ENCODE measurements around the gene GLYR1. TPM values are rescaled to one million over a fixed set of nuclear protein-coding genes. Genes with fewer than 3 reads are reported as not detected.
A peak's percentile ranks its signal among the peaks of the same experiment; 100 is the strongest.

GLYR1 gene
- polyA plus RNA-seq, 2 donors, result 34.3 to 35.6 TPM

GRCh38 chr16:4855804-4856203 lies 8.7 kb upstream of the GLYR1 start:
- Histone ChIP-seq H3K27ac (ENCODE audit: low read depth in 2 of 2, low read length in 1 of 2) (no peak overlapping the region), H3K27me3 (ENCODE audit: control insufficient read depth in 1 of 2, insufficient read depth in 2 of 2, low read length in 2 of 2) (no peaks in the 10 kb centered on the region), H3K4me1 (ENCODE audit: control insufficient read depth in 2 of 2, insufficient read depth in 2 of 2, low read length in 1 of 2) (no peaks in the 10 kb centered on the region), H3K4me3 (ENCODE audit: low read depth in 1 of 2, low read length in 2 of 2) (no peak overlapping the region), H3K36me3 (ENCODE audit: control insufficient read depth in 2 of 2, insufficient read depth in 2 of 2, low read length in 1 of 2) (peaks cover 20 to 25% of the 10 kb centered on the region in 2 donors), H3K9me3 (ENCODE audit: control insufficient read depth in 2 of 2, insufficient read depth in 1 of 2, low read depth in 1 of 2, low read length in 1 of 2) (no peaks in the 10 kb centered on the region)
- WGBS, 2 donors, result 86 to 91% methylated on average over 2 of the region's 2 CpGs

DNA sequence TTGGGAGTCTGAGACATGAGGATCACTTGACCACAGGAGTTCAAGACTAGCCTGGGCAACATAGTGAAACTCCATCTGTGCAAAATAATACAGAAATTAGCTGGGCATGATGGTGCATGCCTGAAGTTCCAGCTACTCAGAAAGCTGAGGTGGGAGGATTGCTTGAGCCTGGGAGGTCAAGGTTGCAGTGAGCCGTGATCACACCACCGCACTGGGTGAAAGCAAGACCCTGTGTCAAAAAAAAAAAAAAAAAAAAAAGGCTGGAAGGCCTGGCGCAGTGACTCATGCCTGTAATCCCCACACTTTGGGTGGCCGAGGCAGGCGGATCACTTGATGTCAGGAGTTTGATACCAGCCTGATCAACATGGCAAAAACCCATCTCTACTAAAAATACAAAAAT lies 8.3 kb upstream of the GLYR1 start:
- no peak overlapping the region for H3K4me3 ChIP-seq (ENCODE audit: low read depth in 1 of 2, low read length in 2 of 2)
- 85 to 88% methylated on average over 5 of the region's 5 CpGs for WGBS, 2 donors
- peaks cover 16 to 23% of the 10 kb centered on the region in 2 donors for H3K36me3 ChIP-seq (ENCODE audit: control insufficient read depth in 2 of 2, insufficient read depth in 2 of 2, low read length in 1 of 2)
- H3K27me3 ChIP-seq (ENCODE audit: control insufficient read depth in 1 of 2, insufficient read depth in 2 of 2, low read length in 2 of 2), result no peaks in the 10 kb centered on the region
- H3K27ac ChIP-seq (ENCODE audit: low read depth in 2 of 2, low read length in 1 of 2), result no peak overlapping the region
- no peaks in the 10 kb centered on the region for H3K4me1 ChIP-seq (ENCODE audit: control insufficient read depth in 2 of 2, insufficient read depth in 2 of 2, low read length in 1 of 2)
- H3K9me3 ChIP-seq (ENCODE audit: control insufficient read depth in 2 of 2, insufficient read depth in 1 of 2, low read depth in 1 of 2, low read length in 1 of 2), result no peaks in the 10 kb centered on the region

DNA sequence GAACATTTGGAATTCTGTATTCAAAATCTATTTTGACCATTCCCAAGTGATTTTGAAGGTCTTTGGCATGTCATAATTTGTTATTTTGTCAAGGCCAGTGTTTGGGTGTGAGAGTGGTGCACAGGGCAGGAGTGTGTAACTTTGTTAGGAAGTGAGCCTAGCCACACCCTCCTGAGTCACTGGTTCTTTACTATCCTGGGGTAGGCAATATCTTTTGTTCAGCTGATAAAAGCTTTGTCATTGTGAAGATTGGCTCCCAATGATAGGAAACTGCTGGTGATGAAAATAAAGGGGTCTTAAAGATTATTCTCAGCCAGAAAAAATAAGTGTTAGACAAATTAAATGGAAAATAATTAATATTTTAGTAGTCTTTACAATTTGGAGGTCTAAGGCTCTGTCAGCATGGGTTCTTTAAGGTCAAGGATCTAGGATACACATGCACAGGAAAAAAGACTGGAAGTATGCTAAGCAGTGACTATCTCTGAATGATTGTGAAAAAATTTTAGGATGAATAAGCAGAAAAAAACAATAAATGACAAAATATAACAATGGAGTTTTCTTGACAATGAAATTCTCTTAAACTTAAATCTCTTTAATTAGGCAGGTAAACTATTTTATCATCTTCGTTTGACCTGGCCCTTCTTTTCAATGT lies 5.3 kb upstream of the GLYR1 start:
- no peak overlapping the region for H3K4me3 ChIP-seq (ENCODE audit: low read depth in 1 of 2, low read length in 2 of 2)
- peak overlapping the region in 1 of 2 donors; percentile 6 for H3K27ac ChIP-seq (ENCODE audit: low read depth in 2 of 2, low read length in 1 of 2)
- H3K9me3 ChIP-seq (ENCODE audit: control insufficient read depth in 2 of 2, insufficient read depth in 1 of 2, low read depth in 1 of 2, low read length in 1 of 2), result no peaks in the 10 kb centered on the region
- H3K4me1 ChIP-seq (ENCODE audit: control insufficient read depth in 2 of 2, insufficient read depth in 2 of 2, low read length in 1 of 2), result peaks cover 0 to 4% of the 10 kb centered on the region in 2 donors
- WGBS, 2 donors, result 51 to 57% methylated on average over 1 of the region's 1 CpG
- no peaks in the 10 kb centered on the region for H3K27me3 ChIP-seq (ENCODE audit: control insufficient read depth in 1 of 2, insufficient read depth in 2 of 2, low read length in 2 of 2)
- peaks cover 4 to 6% of the 10 kb centered on the region in 2 donors for H3K36me3 ChIP-seq (ENCODE audit: control insufficient read depth in 2 of 2, insufficient read depth in 2 of 2, low read length in 1 of 2)

- peaks cover 4% of the 10 kb centered on the region in 2 donors for H3K36me3 ChIP-seq (ENCODE audit: control insufficient read depth in 2 of 2, insufficient read depth in 2 of 2, low read length in 1 of 2)
Observed at GRCh38 chr16:4850211-4850610, 3.1 kb upstream of the GLYR1 start.

DNA sequence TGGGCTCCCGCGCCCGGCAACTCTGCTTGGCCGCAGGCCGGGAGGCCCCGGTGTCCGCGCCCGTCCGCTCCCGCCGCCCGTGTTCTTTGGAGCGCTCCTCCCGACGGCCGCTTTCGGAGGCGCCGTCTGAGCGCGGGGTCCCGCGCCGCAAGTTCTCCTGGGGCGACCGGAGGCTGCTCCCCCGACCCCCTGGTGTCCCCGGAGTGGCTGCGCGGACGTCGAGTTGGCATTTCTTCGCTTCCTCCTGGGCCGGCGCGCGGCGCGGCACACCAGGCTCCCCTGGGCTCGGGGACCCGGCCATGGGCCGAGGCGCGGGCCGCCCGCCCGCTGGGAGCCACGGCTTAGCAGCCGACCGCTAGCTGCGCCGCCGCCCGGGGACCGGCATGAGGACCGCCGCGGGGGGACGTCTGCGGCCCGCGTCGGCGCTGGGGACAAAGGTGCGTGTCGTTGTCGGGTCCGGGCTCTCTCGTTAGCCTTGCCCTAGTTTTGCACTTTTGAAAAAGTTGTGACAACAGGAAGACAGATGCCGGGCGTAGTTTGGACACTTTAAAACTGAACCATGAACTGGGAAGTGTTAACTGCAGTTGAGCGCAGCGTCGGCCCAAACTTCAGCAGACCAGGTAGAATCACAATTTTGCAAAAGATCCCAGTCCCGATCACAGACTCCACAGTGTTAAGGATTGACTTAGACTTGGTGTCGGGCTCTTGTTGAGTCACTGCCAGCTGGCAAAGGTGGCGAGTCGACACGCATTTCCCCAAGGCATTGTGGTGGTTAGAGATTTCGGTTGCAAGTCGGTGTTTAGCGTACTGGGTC lies 893 bp upstream of the GLYR1 start:
- Histone ChIP-seq H3K4me3 (ENCODE audit: low read depth in 1 of 2, low read length in 2 of 2) (peak overlapping the region; percentile 74 to 86), H3K27ac (ENCODE audit: low read depth in 2 of 2, low read length in 1 of 2) (peak overlapping the region; percentile 93 to 95), H3K9me3 (ENCODE audit: control insufficient read depth in 2 of 2, insufficient read depth in 1 of 2, low read depth in 1 of 2, low read length in 1 of 2) (no peaks in the 10 kb centered on the region), H3K36me3 (ENCODE audit: control insufficient read depth in 2 of 2, insufficient read depth in 2 of 2, low read length in 1 of 2) (peaks cover 0 to 1% of the 10 kb centered on the region in 2 donors), H3K27me3 (ENCODE audit: control insufficient read depth in 1 of 2, insufficient read depth in 2 of 2, low read length in 2 of 2) (no peaks in the 10 kb centered on the region), H3K4me1 (ENCODE audit: control insufficient read depth in 2 of 2, insufficient read depth in 2 of 2, low read length in 1 of 2) (peaks cover 0 to 4% of the 10 kb centered on the region in 2 donors)
- 0 to 1% methylated on average over 82 to 83 of the region's 83 CpGs for WGBS, 2 donors

More at GRCh38 chr16:4850211-4850610, 3.1 kb upstream of the GLYR1 start:
- 60 to 62% methylated on average over 3 of the region's 3 CpGs for whole genome bisulfite sequencing, 2 donors
- Histone ChIP-seq H3K4me1 (ENCODE audit: control insufficient read depth in 2 of 2, insufficient read depth in 2 of 2, low read length in 1 of 2) (peaks cover 0 to 4% of the 10 kb centered on the region in 2 donors), H3K27ac (ENCODE audit: low read depth in 2 of 2, low read length in 1 of 2) (no peak overlapping the region), H3K27me3 (ENCODE audit: control insufficient read depth in 1 of 2, insufficient read depth in 2 of 2, low read length in 2 of 2) (no peaks in the 10 kb centered on the region), H3K9me3 (ENCODE audit: control insufficient read depth in 2 of 2, insufficient read depth in 1 of 2, low read depth in 1 of 2, low read length in 1 of 2) (no peaks in the 10 kb centered on the region), H3K4me3 (ENCODE audit: low read depth in 1 of 2, low read length in 2 of 2) (no peak overlapping the region)

GRCh38 chr16:4846503-4846900 lies 586 bp downstream of the GLYR1 start:
- Histone ChIP-seq H3K27ac (ENCODE audit: low read depth in 2 of 2, low read length in 1 of 2) (peak overlapping the region; percentile 95 to 98), H3K9me3 (ENCODE audit: control insufficient read depth in 2 of 2, insufficient read depth in 1 of 2, low read depth in 1 of 2, low read length in 1 of 2) (no peaks in the 10 kb centered on the region), H3K36me3 (ENCODE audit: control insufficient read depth in 2 of 2, insufficient read depth in 2 of 2, low read length in 1 of 2) (peaks cover 4 to 6% of the 10 kb centered on the region in 2 donors), H3K4me3 (ENCODE audit: low read depth in 1 of 2, low read length in 2 of 2) (peak overlapping the region; percentile 74 to 86), H3K4me1 (ENCODE audit: control insufficient read depth in 2 of 2, insufficient read depth in 2 of 2, low read length in 1 of 2) (peaks cover 0 to 4% of the 10 kb centered on the region in 2 donors), H3K27me3 (ENCODE audit: control insufficient read depth in 1 of 2, insufficient read depth in 2 of 2, low read length in 2 of 2) (no peaks in the 10 kb centered on the region)
- whole genome bisulfite sequencing, 2 donors, result 0 to 1% methylated on average over 27 of the region's 27 CpGs

- no peaks in the 10 kb centered on the region for H3K4me1 ChIP-seq (ENCODE audit: control insufficient read depth in 2 of 2, insufficient read depth in 2 of 2, low read length in 1 of 2)
- H3K27me3 ChIP-seq (ENCODE audit: control insufficient read depth in 1 of 2, insufficient read depth in 2 of 2, low read length in 2 of 2), result no peaks in the 10 kb centered on the region
- no peaks in the 10 kb centered on the region for H3K9me3 ChIP-seq (ENCODE audit: control insufficient read depth in 2 of 2, insufficient read depth in 1 of 2, low read depth in 1 of 2, low read length in 1 of 2)
- peaks cover 7 to 17% of the 10 kb centered on the region in 2 donors for H3K36me3 ChIP-seq (ENCODE audit: control insufficient read depth in 2 of 2, insufficient read depth in 2 of 2, low read length in 1 of 2)
- H3K4me3 ChIP-seq (ENCODE audit: low read depth in 1 of 2, low read length in 2 of 2), result no peak overlapping the region
- WGBS, 2 donors, result 76 to 79% methylated on average over 5 of the region's 5 CpGs
- no peak overlapping the region for H3K27ac ChIP-seq (ENCODE audit: low read depth in 2 of 2, low read length in 1 of 2)
Observed at GRCh38 chr16:4840984-4841383, 6.1 kb downstream of the GLYR1 start.

DNA sequence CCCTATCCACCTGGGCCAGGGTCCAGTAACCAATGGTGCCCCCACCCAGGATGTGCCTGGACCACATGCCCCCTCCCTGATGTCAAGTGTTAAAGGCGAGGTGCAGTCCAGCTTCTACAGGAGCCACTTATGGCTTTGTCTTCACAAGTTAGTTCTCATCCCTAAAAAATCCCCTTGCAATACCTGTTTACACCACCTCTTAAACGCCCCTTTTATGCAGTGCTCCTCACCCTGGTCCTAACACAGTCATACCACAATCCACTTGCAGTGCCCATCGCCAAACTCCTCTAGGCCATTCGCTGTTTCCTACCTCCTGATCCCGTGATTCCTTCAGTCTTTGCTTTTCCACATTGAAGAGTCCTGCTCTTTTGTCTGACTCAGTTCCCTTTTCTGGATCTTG lies 7.1 kb downstream of the GLYR1 start:
- WGBS, 2 donors, result 67 to 76% methylated on average over 5 of the region's 5 CpGs
- no peaks in the 10 kb centered on the region for H3K27me3 ChIP-seq (ENCODE audit: control insufficient read depth in 1 of 2, insufficient read depth in 2 of 2, low read length in 2 of 2)
- no peaks in the 10 kb centered on the region for H3K4me1 ChIP-seq (ENCODE audit: control insufficient read depth in 2 of 2, insufficient read depth in 2 of 2, low read length in 1 of 2)
- H3K36me3 ChIP-seq (ENCODE audit: control insufficient read depth in 2 of 2, insufficient read depth in 2 of 2, low read length in 1 of 2), result peaks cover 7 to 17% of the 10 kb centered on the region in 2 donors
- no peak overlapping the region for H3K4me3 ChIP-seq (ENCODE audit: low read depth in 1 of 2, low read length in 2 of 2)
- no peaks in the 10 kb centered on the region for H3K9me3 ChIP-seq (ENCODE audit: control insufficient read depth in 2 of 2, insufficient read depth in 1 of 2, low read depth in 1 of 2, low read length in 1 of 2)
- H3K27ac ChIP-seq (ENCODE audit: low read depth in 2 of 2, low read length in 1 of 2), result no peak overlapping the region

DNA sequence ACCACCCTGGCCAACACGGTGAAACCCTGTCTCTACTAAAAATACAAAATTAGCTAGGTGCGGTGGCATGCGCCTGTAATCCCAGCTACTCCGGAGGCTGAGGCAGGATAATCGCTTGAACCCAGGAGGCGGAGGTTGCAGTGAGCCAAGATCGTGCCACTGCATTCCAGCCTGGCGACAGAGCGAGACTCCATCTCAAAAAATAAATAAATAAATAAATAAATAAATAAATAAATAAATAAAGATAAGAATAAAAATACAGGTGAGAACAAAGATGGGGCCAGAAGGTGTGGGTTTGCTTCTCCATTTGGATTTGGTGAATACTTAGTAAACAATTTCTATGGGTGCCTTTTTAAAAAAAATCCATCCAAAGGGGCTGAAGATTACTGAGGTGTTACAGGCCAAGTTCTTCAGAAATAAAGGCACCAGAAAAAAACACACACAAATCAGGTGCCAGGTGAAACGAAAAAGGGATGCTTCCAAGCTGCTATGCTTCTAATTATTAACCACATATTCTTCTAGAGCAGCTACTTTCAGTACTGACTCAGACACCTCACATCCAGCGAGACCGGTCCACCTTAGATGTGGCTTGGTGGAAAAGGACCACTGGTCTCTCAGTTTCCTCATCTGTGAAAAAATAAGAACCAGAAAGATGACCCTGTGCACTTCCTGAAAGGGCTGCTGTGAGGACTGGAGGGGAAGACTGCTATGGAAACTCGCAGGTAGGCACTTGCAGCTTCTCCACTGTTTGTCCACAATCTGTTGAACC lies 9.2 kb downstream of the GLYR1 start:
- WGBS, 2 donors, result 82 to 90% methylated on average over 13 of the region's 13 CpGs
- Histone ChIP-seq H3K36me3 (ENCODE audit: control insufficient read depth in 2 of 2, insufficient read depth in 2 of 2, low read length in 1 of 2) (peaks cover 11 to 17% of the 10 kb centered on the region in 2 donors), H3K4me1 (ENCODE audit: control insufficient read depth in 2 of 2, insufficient read depth in 2 of 2, low read length in 1 of 2) (no peaks in the 10 kb centered on the region), H3K27ac (ENCODE audit: low read depth in 2 of 2, low read length in 1 of 2) (no peak overlapping the region), H3K27me3 (ENCODE audit: control insufficient read depth in 1 of 2, insufficient read depth in 2 of 2, low read length in 2 of 2) (no peaks in the 10 kb centered on the region), H3K4me3 (ENCODE audit: low read depth in 1 of 2, low read length in 2 of 2) (no peak overlapping the region), H3K9me3 (ENCODE audit: control insufficient read depth in 2 of 2, insufficient read depth in 1 of 2, low read depth in 1 of 2, low read length in 1 of 2) (no peaks in the 10 kb centered on the region)
